ENCODE measurements around the gene MRPL12.

- TF ChIP-seq CTCF (IDR thresholded peaks at IDR 0.05; ENCODE audit: insufficient read depth, low read length, poor library complexity, severe bottlenecking) (no peak), EZH2phosphoT487 (conservative IDR thresholded peaks at IDR 0.05; ENCODE audit: low read length) (no peak)
These were observed 17.3 kb downstream of the MRPL12 start for GRCh38 chr17:81720267-81721071.

All from SU-DHL-6 (cell line).